Kidney tubule cell (primary cell): ENCODE data around the gene TRIM73.
"Not testable (repeated sequence)": the region's sequence is repeated elsewhere in the genome, so short reads cannot be mapped to it uniquely, and the experiment has no call there.

Experiments
- DNase-seq: peaks from one replicate; pipeline ENCODE4 v3.0.0-alpha.2; 2018; ENCODE audit warnings: low spot score

The TRIM73 gene

GRCh38 chr7:75415829-75416373 is 20.5 kb downstream of the TRIM73 start:
- DNase-seq: not testable (repeated sequence)

DNA sequence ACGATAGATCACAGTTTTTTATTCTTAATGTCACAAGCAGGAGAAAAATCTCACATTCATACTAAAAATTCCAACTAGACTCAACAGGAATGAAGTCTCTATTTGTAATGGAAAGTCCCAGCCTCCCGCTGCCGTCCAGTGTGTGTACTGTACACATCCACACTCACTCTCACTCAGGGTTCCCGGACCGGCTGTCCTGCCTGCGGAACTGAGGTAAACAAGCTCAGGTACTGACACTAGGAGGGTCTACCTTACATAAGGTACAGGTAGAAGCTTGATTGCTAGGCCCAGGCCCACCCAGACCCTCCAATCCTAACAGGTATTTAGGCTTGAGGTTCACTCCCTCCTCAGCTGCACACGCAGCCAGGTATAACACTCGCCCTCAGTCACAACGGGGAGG is 21.4 kb downstream of the TRIM73 start:
- not testable (repeated sequence) for DNase-seq

- not testable (repeated sequence) for DNase-seq
These were observed 22.9 kb downstream of the TRIM73 start for GRCh38 chr7:75418292-75418858.

DNA sequence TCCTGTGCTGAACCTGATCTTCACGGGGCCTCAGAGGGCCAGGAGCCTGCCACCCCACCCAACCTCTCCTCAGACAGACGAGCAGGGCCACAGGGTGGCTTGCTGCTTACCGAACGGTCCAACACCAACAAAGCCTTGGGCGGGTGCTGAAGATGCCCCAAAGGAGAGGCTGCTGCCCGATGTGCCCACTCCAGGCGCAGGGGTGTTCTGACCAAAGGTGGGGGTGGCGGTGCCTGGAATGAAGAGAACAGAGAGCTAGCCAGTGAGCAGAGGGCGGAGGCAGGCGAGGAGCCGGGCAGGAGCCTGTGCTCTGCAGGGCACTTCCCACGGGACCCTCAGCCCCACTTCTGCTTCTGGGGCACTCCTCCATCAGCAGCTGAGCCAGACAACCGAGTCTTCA is 23.8 kb downstream of the TRIM73 start:
- DNase-seq: not testable (repeated sequence)

GRCh38 chr7:75419693-75420092 is 24.3 kb downstream of the TRIM73 start:
- not testable (repeated sequence) for DNase-seq

GRCh38 chr7:75420152-75420551 is 24.7 kb downstream of the TRIM73 start:
- not testable (repeated sequence) for DNase-seq

DNA sequence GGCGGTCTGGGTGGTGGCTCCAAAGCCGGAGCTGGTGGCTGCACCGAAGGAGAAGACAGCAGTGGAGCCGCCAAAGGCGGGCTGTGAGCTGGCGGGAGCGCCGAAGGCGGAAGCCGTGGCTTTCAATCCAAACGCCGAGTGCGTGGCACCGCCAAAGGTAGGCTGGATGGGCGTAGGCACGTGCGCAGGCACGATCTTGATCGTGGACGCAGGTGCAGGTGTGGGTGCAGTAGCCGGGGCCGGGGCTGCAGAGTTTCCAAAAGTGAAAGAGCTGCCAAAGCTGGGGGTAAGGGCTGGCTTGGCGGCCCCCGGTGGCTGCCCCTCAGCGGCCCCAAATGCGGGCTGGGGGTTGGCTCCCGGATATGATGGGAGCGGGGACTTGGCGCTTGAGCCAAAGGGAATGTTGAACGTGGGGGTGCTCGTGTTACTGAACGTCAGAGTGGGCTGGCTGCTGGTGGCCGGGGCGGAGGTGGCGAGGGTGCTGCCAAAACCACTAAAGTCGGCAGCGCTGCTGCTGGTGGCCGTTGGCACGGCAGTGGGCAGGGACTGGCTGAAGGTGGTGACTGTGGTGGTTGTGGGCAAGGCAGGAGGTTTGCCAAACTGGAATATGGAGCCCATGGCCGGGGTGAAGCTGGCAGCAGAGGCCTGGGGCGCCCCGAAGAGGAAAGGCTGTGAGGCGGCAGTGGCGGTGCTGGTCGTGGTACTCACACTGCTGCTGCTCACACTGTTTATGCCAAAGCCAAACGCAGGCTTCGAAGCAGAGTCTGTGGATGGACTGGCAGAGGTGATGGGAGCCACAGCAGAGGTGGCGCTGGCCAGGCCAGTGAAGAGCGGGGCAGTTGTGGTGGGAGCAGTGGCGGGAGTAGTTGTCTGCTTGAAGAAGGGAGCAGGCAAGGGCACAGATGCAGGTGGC is 26.6 kb downstream of the TRIM73 start:
- DNase-seq: not testable (repeated sequence)

- not testable (repeated sequence) for DNase-seq
These were observed 28.1 kb downstream of the TRIM73 start for GRCh38 chr7:75423481-75423880.

DNA sequence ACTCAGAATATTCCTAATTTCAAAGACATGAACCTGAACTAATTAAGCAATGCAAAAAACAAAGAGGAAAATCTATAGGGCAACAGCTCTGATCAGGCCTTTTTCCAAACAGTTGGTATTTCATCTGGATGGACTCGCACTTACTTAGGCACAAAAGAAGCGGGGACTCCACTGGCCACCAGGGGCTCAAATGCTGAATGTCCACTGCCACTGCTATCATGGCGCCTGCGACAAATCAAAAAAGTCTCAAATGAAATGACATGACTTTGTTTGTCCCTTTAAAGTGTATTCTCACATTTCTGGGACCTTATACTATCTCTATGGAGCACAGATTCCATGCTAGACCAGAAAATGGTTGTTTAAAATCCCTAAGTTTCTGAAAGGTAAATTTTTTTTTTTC is 43.6 kb downstream of the TRIM73 start:
- not testable (repeated sequence) for DNase-seq

- DNase-seq: not testable (repeated sequence)
These were observed 46.7 kb downstream of the TRIM73 start for GRCh38 chr7:75442101-75442464.

DNA sequence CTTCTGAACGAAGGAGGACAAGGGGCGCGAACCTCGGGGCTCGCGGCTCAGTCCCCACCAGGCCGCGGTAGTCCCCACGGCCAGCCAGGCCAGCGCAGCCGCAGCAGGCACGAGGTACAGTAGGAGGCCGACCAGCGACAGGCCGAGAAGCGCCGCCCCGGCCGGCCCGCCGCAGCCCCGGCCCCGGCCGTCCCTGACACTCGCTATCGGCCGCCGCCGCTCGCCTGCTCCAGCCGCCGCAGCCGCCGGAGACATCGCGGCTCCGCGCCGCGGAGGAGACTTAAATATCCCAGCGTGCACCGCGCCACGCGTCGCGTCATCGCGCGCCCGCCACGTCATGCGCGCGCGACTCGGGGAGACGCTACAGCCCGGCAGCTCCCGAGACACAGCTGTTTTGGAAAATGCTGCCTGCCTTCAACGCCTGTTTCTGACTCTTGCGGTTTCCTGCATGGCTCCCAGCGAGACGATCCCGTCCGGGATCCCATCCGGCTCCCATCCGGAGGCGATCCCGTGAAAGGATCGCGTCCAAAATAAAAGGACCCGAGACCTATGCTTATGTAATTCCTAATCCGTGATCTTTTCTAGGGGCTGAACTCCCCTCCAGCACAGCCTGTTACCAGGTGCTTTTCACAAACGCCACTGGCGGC is 47.2 kb downstream of the TRIM73 start:
- DNase-seq: peak; percentile 19

- DNase-seq: not testable (repeated sequence)
These were observed 54.5 kb downstream of the TRIM73 start for GRCh38 chr7:75449946-75450345.

DNA sequence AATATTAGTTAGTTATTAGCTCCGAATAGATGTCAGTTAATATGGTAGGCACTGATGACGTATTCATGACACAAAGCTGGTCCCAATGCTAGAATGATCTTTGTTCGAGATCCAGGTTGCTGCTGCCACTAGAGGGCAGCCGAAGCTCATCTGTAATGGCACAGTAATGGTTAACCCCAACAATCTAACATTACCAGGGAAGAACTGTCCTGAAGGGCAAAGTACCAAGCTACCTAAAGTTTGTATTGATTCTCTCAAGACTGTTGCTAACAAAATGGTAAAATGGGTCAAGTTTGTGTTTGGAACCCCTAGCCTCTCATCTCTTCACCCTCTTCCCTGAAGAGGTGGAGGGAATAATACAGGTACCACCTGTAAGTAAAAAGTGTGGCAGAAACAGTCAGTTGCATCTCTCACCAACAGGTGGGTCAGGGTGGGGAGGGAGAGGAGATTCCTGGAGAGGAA is 57.1 kb downstream of the TRIM73 start:
- DNase-seq: not testable (repeated sequence)
